Activated naive CD8-positive, alpha-beta T cell treated with anti-CD3 and anti-CD28 coated beads, Interleukin-2, amount 50 U/mL, for 24 hours (primary cell): ENCODE measurements around the gene MAMLD1.

ENCODE experiments used
- ATAC-seq: fragments of 150-1000 bp; cut with Tn5 transposase; one replicate; pipeline ENCODE4 v1.10.0; 2021
- DNase-seq: peaks from one replicate; pipeline ENCODE4 v3.0.0; 2021
- H3K27ac Mint-ChIP-seq: one replicate; pipeline ENCODE4 v1.8.0; 2021; ENCODE audit warnings: mild to moderate bottlenecking, mixed read lengths
- H3K27me3 Mint-ChIP-seq: one replicate; pipeline ENCODE4 v1.8.0; 2021; ENCODE audit warnings: mixed read lengths
- H3K36me3 Mint-ChIP-seq: one replicate; pipeline ENCODE4 v1.8.0; 2021; ENCODE audit warnings: low read depth, mixed read lengths
- H3K4me1 Mint-ChIP-seq: one replicate; pipeline ENCODE4 v1.8.0; 2021; ENCODE audit warnings: mixed read lengths
- H3K4me3 Mint-ChIP-seq: one replicate; pipeline ENCODE4 v1.8.0; 2021; ENCODE audit warnings: mild to moderate bottlenecking, moderate library complexity, mixed read lengths
- H3K9me3 Mint-ChIP-seq: one replicate; pipeline ENCODE4 v1.8.0; 2021; ENCODE audit warnings: mixed read lengths

MAMLD1 gene

GRCh38 chrX:150451953-150452352 is 88.8 kb downstream of the MAMLD1 start:
- DNase-seq (no peak), ATAC-seq (no peak)
- H3K9me3 Mint-ChIP-seq = no peaks in the 10 kb centered on the region
- H3K4me1 Mint-ChIP-seq = peaks cover 10% of the 10 kb centered on the region
- no peaks in the 10 kb centered on the region for H3K36me3 Mint-ChIP-seq
- no peak overlapping the region for H3K27ac Mint-ChIP-seq
- no peak overlapping the region for H3K4me3 Mint-ChIP-seq
- no peaks in the 10 kb centered on the region for H3K27me3 Mint-ChIP-seq

- H3K27ac Mint-ChIP-seq = no peak overlapping the region
- no peak overlapping the region for H3K4me3 Mint-ChIP-seq
- no peaks in the 10 kb centered on the region for H3K9me3 Mint-ChIP-seq
- no peaks in the 10 kb centered on the region for H3K36me3 Mint-ChIP-seq
- peaks cover 10% of the 10 kb centered on the region for H3K4me1 Mint-ChIP-seq
- DNase-seq = no peak
- no peak for ATAC-seq
- no peaks in the 10 kb centered on the region for H3K27me3 Mint-ChIP-seq
Measured at GRCh38 chrX:150454083-150454482, 91.0 kb downstream of the MAMLD1 start.

- Mint-ChIP-seq H3K27ac (no peak overlapping the region), H3K4me3 (no peak overlapping the region), H3K9me3 (no peaks in the 10 kb centered on the region), H3K36me3 (no peaks in the 10 kb centered on the region), H3K27me3 (no peaks in the 10 kb centered on the region), H3K4me1 (peaks cover 12% of the 10 kb centered on the region)
- ATAC-seq (no peak), DNase-seq (no peak)
Measured at GRCh38 chrX:150454508-150455214, 91.5 kb downstream of the MAMLD1 start.

GRCh38 chrX:150455215-150455608 is 92.1 kb downstream of the MAMLD1 start:
- Mint-ChIP-seq H3K4me3 (no peak overlapping the region), H3K9me3 (no peaks in the 10 kb centered on the region), H3K27ac (no peak overlapping the region), H3K4me1 (peaks cover 12% of the 10 kb centered on the region), H3K27me3 (no peaks in the 10 kb centered on the region), H3K36me3 (no peaks in the 10 kb centered on the region)
- no peak for ATAC-seq
- DNase-seq = no peak

- no peaks in the 10 kb centered on the region for H3K27me3 Mint-ChIP-seq
- no peak for ATAC-seq
- H3K4me3 Mint-ChIP-seq = no peak overlapping the region
- H3K9me3 Mint-ChIP-seq = no peaks in the 10 kb centered on the region
- no peaks in the 10 kb centered on the region for H3K36me3 Mint-ChIP-seq
- H3K4me1 Mint-ChIP-seq = peaks cover 3% of the 10 kb centered on the region
- H3K27ac Mint-ChIP-seq = no peak overlapping the region
- DNase-seq = no peak
Measured at GRCh38 chrX:150456466-150456865, 93.3 kb downstream of the MAMLD1 start.

- ATAC-seq = no peak
- no peaks in the 10 kb centered on the region for H3K27me3 Mint-ChIP-seq
- peaks cover 2% of the 10 kb centered on the region for H3K4me1 Mint-ChIP-seq
- DNase-seq = no peak
- no peaks in the 10 kb centered on the region for H3K36me3 Mint-ChIP-seq
- H3K4me3 Mint-ChIP-seq = no peak overlapping the region
- no peaks in the 10 kb centered on the region for H3K9me3 Mint-ChIP-seq
- no peak overlapping the region for H3K27ac Mint-ChIP-seq
Measured at GRCh38 chrX:150456941-150457340, 93.8 kb downstream of the MAMLD1 start.

- DNase-seq = no peak
- ATAC-seq = no peak
- no peaks in the 10 kb centered on the region for H3K9me3 Mint-ChIP-seq
Measured at GRCh38 chrX:150459196-150459595, 96.1 kb downstream of the MAMLD1 start.

GRCh38 chrX:150460063-150460462 is 96.9 kb downstream of the MAMLD1 start:
- H3K4me1 Mint-ChIP-seq = peaks cover 2% of the 10 kb centered on the region
- H3K27ac Mint-ChIP-seq = no peak overlapping the region
- H3K4me3 Mint-ChIP-seq = no peak overlapping the region
- H3K36me3 Mint-ChIP-seq = no peaks in the 10 kb centered on the region
- DNase-seq = no peak
- no peaks in the 10 kb centered on the region for H3K27me3 Mint-ChIP-seq
- H3K9me3 Mint-ChIP-seq = no peaks in the 10 kb centered on the region
- no peak for ATAC-seq

More at GRCh38 chrX:150459196-150459595, 96.1 kb downstream of the MAMLD1 start:
- H3K4me3 Mint-ChIP-seq = no peak overlapping the region
- peaks cover 2% of the 10 kb centered on the region for H3K4me1 Mint-ChIP-seq
- H3K36me3 Mint-ChIP-seq = no peaks in the 10 kb centered on the region
- H3K27me3 Mint-ChIP-seq = no peaks in the 10 kb centered on the region
- no peak overlapping the region for H3K27ac Mint-ChIP-seq

- H3K27me3 Mint-ChIP-seq = no peaks in the 10 kb centered on the region
- no peaks in the 10 kb centered on the region for H3K36me3 Mint-ChIP-seq
- no peak overlapping the region for H3K27ac Mint-ChIP-seq
- H3K4me1 Mint-ChIP-seq = peaks cover 2% of the 10 kb centered on the region
- no peak for DNase-seq
- ATAC-seq = no peak
- no peaks in the 10 kb centered on the region for H3K9me3 Mint-ChIP-seq
- H3K4me3 Mint-ChIP-seq = no peak overlapping the region
Measured at GRCh38 chrX:150460781-150461180, 97.7 kb downstream of the MAMLD1 start.

- H3K9me3 Mint-ChIP-seq = no peaks in the 10 kb centered on the region
- no peak overlapping the region for H3K27ac Mint-ChIP-seq
- ATAC-seq (no peak), DNase-seq (no peak)
- H3K36me3 Mint-ChIP-seq = no peaks in the 10 kb centered on the region
- H3K4me1 Mint-ChIP-seq = peaks cover 2% of the 10 kb centered on the region
- H3K4me3 Mint-ChIP-seq = no peak overlapping the region
- H3K27me3 Mint-ChIP-seq = no peaks in the 10 kb centered on the region
Measured at GRCh38 chrX:150463566-150463965, 100.4 kb downstream of the MAMLD1 start.

GRCh38 chrX:150464001-150464400 is 100.9 kb downstream of the MAMLD1 start:
- Mint-ChIP-seq H3K27me3 (no peaks in the 10 kb centered on the region), H3K9me3 (no peaks in the 10 kb centered on the region), H3K36me3 (no peaks in the 10 kb centered on the region), H3K4me3 (no peak overlapping the region), H3K27ac (no peak overlapping the region), H3K4me1 (peaks cover 2% of the 10 kb centered on the region)
- no peak for DNase-seq
- no peak for ATAC-seq

- Mint-ChIP-seq H3K9me3 (no peaks in the 10 kb centered on the region), H3K27me3 (no peaks in the 10 kb centered on the region), H3K4me3 (no peak overlapping the region), H3K27ac (no peak overlapping the region), H3K4me1 (no peaks in the 10 kb centered on the region), H3K36me3 (no peaks in the 10 kb centered on the region)
- no peak for ATAC-seq
- DNase-seq = no peak
Measured at GRCh38 chrX:150465326-150465725, 102.2 kb downstream of the MAMLD1 start.

- Mint-ChIP-seq H3K36me3 (no peaks in the 10 kb centered on the region), H3K27ac (no peak overlapping the region), H3K27me3 (no peaks in the 10 kb centered on the region), H3K4me1 (no peaks in the 10 kb centered on the region), H3K9me3 (no peaks in the 10 kb centered on the region), H3K4me3 (no peak overlapping the region)
- ATAC-seq = no peak
- no peak for DNase-seq
Measured at GRCh38 chrX:150465881-150466775, 103.0 kb downstream of the MAMLD1 start.

- Mint-ChIP-seq H3K4me1 (peaks cover under 1% of the 10 kb centered on the region), H3K27ac (no peak overlapping the region), H3K27me3 (no peaks in the 10 kb centered on the region), H3K4me3 (no peak overlapping the region), H3K36me3 (no peaks in the 10 kb centered on the region), H3K9me3 (no peaks in the 10 kb centered on the region)
- DNase-seq (no peak), ATAC-seq (no peak)
Measured at GRCh38 chrX:150472306-150472705, 109.2 kb downstream of the MAMLD1 start.

GRCh38 chrX:150473371-150473770 is 110.3 kb downstream of the MAMLD1 start:
- Mint-ChIP-seq H3K9me3 (no peaks in the 10 kb centered on the region), H3K27ac (no peak overlapping the region), H3K36me3 (no peaks in the 10 kb centered on the region), H3K27me3 (no peaks in the 10 kb centered on the region), H3K4me3 (no peak overlapping the region), H3K4me1 (peaks cover 11% of the 10 kb centered on the region)
- DNase-seq (no peak), ATAC-seq (no peak)
